NB4 (cell line): ENCODE data around the gene CFTR.

Experiments
- DNase-seq: peaks from one replicate; pipeline ENCODE4 v3.0.0; 2010; ENCODE audit warnings: low read depth
- H3K4me3 ChIP-seq: one replicate; pipeline ENCODE4 v1.5.1; 2011; ENCODE audit warnings: mild to moderate bottlenecking, low read depth, low read length, moderate library complexity
- CTCF ChIP-seq: IDR thresholded peaks from one replicate; pipeline ENCODE4 v1.5.1; 2012; ENCODE audit warnings: low read depth, low read length
- MYC ChIP-seq: IDR thresholded peaks from 2 replicates; pipeline ENCODE4 v1.6.1; 2011; ENCODE audit warnings: low read depth, low read length
- POLR2A ChIP-seq: IDR thresholded peaks from 2 replicates; pipeline ENCODE4 v1.6.1; 2011; ENCODE audit warnings: mild to moderate bottlenecking; ENCODE audit not compliant: insufficient read length; ENCODE audit errors: extremely low read depth
- TF ChIP-seq, protein P1 (sequence below): IDR thresholded peaks from 2 replicates; pipeline ENCODE4 v1.6.1; 2011; ENCODE audit warnings: low read depth, low read length

Gene CFTR

GRCh38 chr7:117548035-117548434 lies 68.2 kb downstream of the CFTR start:
- TF ChIP-seq POLR2A (no peak), CTCF (no peak), MYC (no peak)
- TF ChIP-seq, protein P1, sequence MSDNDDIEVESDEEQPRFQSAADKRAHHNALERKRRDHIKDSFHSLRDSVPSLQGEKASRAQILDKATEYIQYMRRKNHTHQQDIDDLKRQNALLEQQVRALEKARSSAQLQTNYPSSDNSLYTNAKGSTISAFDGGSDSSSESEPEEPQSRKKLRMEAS = no peak
- H3K4me3 ChIP-seq = no peak overlapping the region
- DNase-seq = no peak

DNA sequence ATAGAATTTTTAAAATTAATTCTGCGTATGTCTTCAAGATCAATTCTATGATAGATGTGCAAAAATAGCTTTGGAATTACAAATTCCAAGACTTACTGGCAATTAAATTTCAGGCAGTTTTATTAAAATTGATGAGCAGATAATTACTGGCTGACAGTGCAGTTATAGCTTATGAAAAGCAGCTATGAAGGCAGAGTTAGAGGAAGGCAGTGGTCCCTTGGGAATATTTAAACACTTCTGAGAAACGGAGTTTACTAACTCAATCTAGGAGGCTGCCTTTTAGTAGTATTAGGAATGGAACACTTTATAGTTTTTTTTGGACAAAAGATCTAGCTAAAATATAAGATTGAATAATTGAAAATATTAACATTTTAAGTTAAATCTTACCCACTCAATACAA lies 70.8 kb downstream of the CFTR start:
- TF ChIP-seq MYC (no peak), POLR2A (no peak), CTCF (no peak)
- TF ChIP-seq, protein P1 = no peak
- H3K4me3 ChIP-seq = no peak overlapping the region
- peak; percentile 27 for DNase-seq

DNA sequence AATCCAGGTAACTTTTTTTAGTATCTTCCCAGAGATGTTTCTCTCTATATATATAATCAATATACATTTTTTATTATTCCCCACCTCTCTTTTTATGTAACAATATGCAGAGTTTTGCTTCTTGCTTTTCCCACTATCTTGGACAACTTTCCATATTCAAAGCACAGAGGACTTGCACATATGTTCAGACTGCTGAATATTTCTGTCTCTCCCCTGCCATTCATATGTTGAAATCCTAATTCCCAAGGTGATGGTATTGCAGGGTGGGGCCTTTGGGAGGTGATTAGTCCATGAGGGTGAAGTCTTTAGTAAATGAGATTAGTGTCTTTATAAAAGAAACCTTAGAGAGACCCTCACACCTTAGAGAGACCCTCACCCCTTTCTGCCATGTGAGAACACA lies 72.8 kb downstream of the CFTR start:
- DNase-seq = no peak
- TF ChIP-seq, protein P1 = no peak

DNA sequence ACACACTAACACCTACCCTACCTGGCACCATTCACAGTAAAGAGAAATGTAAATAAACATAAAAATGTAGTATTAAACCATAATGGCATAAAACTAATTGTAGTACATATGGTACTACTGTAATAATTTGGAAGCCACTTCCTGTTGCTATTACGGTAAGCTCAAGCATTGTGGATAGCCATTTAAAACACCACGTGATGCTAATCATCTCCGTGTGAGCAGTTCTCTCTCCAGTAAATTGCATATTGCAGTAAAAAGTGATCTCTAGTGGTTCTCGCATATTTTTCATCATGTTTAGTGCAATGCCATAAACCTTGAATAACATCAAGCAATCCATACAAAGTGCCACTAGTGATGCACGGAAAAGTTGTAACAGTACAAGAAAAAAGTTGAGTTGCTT lies 75.4 kb downstream of the CFTR start:
- TF ChIP-seq POLR2A (no peak), MYC (no peak)
- DNase-seq = no peak
- H3K4me3 ChIP-seq = no peak overlapping the region

More for the DNA sequence above, 72.8 kb downstream of the CFTR start:
- no peak overlapping the region for H3K4me3 ChIP-seq

GRCh38 chr7:117559391-117559790 lies 79.6 kb downstream of the CFTR start:
- H3K4me3 ChIP-seq = no peak overlapping the region
- TF ChIP-seq CTCF (no peak), MYC (no peak), POLR2A (no peak)
- TF ChIP-seq, protein P1 = no peak
- DNase-seq = no peak

DNA sequence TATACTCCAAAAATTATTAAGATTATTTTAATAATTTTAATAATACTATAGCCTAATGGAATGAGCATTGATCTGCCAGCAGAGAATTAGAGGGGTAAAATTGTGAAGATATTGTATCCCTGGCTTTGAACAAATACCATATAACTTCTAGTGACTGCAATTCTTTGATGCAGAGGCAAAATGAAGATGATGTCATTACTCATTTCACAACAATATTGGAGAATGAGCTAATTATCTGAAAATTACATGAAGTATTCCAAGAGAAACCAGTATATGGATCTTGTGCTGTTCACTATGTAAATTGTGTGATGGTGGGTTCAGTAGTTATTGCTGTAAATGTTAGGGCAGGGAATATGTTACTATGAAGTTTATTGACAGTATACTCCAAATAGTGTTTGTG lies 80.2 kb downstream of the CFTR start:
- no peak overlapping the region for H3K4me3 ChIP-seq
- no peak for DNase-seq
- TF ChIP-seq POLR2A (no peak), CTCF (no peak), MYC (no peak)
- TF ChIP-seq, protein P1 = no peak

GRCh38 chr7:117562759-117563158 lies 82.9 kb downstream of the CFTR start:
- H3K4me3 ChIP-seq = no peak overlapping the region
- DNase-seq = no peak
- TF ChIP-seq POLR2A = no peak
- no peak for TF ChIP-seq MYC
- TF ChIP-seq CTCF = no peak
- TF ChIP-seq, protein P1 = no peak
